ENCODE measurements around the gene TRIM17. TPM values are rescaled to one million over a fixed set of nuclear protein-coding genes. Genes with fewer than 3 reads are reported as not detected.

The TRIM17 gene
- total and polyA plus RNA-seq, 9 of the 15 experiments (the other 6 are each of a cell fraction or from before 2014, with no cell fraction given): not detected

DNA sequence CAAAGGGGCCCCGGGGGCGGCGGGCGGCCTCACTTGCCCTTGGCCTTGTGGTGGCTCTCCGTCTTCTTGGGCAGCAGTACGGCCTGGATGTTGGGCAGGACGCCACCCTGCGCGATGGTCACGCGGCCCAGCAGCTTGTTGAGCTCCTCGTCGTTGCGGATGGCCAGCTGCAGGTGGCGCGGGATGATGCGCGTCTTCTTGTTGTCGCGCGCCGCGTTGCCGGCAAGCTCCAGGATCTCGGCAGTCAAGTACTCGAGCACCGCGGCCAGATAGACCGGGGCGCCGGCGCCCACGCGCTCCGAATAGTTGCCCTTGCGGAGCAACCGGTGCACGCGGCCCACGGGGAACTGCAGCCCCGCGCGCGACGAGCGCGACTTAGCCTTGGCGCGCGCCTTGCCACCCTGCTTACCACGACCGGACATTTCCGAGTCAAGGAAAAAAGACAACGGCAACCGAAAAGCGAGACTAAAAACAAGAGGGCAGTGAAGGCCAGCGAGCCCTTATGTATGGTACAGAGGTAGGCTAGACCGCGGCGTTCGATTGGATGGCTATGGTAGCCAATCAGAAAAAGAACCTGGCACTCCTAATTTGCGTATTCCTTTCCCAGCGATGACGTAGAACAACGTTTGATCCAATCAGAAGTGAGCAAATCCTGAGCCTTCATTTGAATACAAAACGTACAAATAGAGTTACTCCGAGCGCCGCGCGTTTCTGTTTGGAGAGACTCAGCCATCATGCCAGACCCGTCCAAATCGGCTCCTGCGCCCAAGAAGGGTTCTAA is 40.9 kb upstream of the TRIM17 start (continued):
- TF ChIP-seq, protein P1, sequence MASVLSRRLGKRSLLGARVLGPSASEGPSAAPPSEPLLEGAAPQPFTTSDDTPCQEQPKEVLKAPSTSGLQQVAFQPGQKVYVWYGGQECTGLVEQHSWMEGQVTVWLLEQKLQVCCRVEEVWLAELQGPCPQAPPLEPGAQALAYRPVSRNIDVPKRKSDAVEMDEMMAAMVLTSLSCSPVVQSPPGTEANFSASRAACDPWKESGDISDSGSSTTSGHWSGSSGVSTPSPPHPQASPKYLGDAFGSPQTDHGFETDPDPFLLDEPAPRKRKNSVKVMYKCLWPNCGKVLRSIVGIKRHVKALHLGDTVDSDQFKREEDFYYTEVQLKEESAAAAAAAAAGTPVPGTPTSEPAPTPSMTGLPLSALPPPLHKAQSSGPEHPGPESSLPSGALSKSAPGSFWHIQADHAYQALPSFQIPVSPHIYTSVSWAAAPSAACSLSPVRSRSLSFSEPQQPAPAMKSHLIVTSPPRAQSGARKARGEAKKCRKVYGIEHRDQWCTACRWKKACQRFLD (CRISPR knock-in tag; IDR thresholded peaks at IDR 0.05): peak; percentile 96
- TF ChIP-seq KAT8 (IDR thresholded peaks at IDR 0.05; ENCODE audit: low read depth): no peak
- peak; percentile 26 for TF ChIP-seq RBM39 (optimal IDR thresholded peaks at IDR 0.05; ENCODE audit: low read depth, low read length)
- no peak for TF ChIP-seq ZNF764 (CRISPR knock-in tag; IDR thresholded peaks at IDR 0.05; ENCODE audit: low read depth)
- TF ChIP-seq SMARCB1 (IDR thresholded peaks at IDR 0.05; ENCODE audit: insufficient read length, low read depth): no peak
- TF ChIP-seq BCOR (IDR thresholded peaks at IDR 0.05): peak; percentile 63; the same call in 1 of the 2 replicates
- no peak for TF ChIP-seq RFX7 (CRISPR knock-in tag; IDR thresholded peaks at IDR 0.05)
- TF ChIP-seq, protein P2, sequence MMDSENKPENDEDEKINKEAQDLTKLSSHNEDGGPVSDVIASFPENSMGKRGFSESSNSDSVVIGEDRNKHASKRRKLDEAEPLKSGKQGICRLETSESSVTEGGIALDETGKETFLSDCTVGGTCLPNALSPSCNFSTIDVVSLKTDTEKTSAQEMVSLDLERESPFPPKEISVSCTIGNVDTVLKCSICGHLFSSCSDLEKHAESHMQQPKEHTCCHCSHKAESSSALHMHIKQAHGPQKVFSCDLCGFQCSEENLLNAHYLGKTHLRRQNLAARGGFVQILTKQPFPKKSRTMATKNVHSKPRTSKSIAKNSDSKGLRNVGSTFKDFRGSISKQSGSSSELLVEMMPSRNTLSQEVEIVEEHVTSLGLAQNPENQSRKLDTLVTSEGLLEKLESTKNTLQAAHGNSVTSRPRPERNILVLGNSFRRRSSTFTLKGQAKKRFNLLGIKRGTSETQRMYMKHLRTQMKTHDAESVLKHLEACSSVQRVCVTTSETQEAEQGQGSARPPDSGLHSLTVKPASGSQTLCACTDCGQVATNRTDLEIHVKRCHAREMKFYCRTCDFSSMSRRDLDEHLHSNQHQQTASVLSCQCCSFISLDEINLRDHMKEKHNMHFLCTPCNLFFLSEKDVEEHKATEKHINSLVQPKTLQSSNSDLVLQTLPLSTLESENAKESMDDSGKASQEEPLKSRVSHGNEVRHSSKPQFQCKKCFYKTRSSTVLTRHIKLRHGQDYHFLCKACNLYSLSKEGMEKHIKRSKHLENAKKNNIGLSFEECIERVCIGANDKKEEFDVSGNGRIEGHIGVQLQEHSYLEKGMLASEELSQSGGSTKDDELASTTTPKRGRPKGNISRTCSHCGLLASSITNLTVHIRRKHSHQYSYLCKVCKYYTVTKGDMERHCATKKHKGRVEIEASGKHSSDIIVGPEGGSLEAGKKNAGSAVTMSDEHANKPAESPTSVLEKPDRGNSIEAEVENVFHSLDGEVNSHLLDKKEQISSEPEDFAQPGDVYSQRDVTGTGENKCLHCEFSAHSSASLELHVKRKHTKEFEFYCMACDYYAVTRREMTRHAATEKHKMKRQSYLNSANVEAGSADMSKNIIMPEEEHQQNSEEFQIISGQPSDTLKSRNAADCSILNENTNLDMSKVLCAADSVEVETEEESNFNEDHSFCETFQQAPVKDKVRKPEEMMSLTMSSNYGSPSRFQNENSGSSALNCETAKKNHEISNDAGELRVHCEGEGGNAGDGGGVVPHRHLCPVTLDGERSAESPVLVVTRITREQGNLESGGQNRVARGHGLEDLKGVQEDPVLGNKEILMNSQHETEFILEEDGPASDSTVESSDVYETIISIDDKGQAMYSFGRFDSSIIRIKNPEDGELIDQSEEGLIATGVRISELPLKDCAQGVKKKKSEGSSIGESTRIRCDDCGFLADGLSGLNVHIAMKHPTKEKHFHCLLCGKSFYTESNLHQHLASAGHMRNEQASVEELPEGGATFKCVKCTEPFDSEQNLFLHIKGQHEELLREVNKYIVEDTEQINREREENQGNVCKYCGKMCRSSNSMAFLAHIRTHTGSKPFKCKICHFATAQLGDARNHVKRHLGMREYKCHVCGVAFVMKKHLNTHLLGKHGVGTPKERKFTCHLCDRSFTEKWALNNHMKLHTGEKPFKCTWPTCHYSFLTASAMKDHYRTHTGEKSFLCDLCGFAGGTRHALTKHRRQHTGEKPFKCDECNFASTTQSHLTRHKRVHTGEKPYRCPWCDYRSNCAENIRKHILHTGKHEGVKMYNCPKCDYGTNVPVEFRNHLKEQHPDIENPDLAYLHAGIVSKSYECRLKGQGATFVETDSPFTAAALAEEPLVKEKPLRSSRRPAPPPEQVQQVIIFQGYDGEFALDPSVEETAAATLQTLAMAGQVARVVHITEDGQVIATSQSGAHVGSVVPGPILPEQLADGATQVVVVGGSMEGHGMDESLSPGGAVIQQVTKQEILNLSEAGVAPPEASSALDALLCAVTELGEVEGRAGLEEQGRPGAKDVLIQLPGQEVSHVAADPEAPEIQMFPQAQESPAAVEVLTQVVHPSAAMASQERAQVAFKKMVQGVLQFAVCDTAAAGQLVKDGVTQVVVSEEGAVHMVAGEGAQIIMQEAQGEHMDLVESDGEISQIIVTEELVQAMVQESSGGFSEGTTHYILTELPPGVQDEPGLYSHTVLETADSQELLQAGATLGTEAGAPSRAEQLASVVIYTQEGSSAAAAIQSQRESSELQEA (IDR thresholded peaks at IDR 0.05; ENCODE audit: low read depth): peak; percentile 79
- no peak for TF ChIP-seq KLF6 (CRISPR knock-in tag; IDR thresholded peaks at IDR 0.05; ENCODE audit: borderline replicate concordance)
- peak; percentile 91 for TF ChIP-seq GATAD2A (IDR thresholded peaks at IDR 0.05)
- TF ChIP-seq, protein P3, sequence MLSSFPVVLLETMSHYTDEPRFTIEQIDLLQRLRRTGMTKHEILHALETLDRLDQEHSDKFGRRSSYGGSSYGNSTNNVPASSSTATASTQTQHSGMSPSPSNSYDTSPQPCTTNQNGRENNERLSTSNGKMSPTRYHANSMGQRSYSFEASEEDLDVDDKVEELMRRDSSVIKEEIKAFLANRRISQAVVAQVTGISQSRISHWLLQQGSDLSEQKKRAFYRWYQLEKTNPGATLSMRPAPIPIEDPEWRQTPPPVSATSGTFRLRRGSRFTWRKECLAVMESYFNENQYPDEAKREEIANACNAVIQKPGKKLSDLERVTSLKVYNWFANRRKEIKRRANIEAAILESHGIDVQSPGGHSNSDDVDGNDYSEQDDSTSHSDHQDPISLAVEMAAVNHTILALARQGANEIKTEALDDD (IDR thresholded peaks at IDR 0.05): no peak
- TF ChIP-seq KLF10 (CRISPR knock-in tag; IDR thresholded peaks at IDR 0.05): no peak
- TF ChIP-seq ZNF384 (IDR thresholded peaks at IDR 0.05; ENCODE audit: low read depth, low read length): peak; percentile 11; the same call in 1 of the 2 replicates
- TF ChIP-seq ZNF507 (tag; conservative IDR thresholded peaks at IDR 0.05): no peak
- TF ChIP-seq, protein P4, sequence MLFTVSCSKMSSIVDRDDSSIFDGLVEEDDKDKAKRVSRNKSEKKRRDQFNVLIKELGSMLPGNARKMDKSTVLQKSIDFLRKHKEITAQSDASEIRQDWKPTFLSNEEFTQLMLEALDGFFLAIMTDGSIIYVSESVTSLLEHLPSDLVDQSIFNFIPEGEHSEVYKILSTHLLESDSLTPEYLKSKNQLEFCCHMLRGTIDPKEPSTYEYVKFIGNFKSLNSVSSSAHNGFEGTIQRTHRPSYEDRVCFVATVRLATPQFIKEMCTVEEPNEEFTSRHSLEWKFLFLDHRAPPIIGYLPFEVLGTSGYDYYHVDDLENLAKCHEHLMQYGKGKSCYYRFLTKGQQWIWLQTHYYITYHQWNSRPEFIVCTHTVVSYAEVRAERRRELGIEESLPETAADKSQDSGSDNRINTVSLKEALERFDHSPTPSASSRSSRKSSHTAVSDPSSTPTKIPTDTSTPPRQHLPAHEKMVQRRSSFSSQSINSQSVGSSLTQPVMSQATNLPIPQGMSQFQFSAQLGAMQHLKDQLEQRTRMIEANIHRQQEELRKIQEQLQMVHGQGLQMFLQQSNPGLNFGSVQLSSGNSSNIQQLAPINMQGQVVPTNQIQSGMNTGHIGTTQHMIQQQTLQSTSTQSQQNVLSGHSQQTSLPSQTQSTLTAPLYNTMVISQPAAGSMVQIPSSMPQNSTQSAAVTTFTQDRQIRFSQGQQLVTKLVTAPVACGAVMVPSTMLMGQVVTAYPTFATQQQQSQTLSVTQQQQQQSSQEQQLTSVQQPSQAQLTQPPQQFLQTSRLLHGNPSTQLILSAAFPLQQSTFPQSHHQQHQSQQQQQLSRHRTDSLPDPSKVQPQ (CRISPR knock-in tag; IDR thresholded peaks at IDR 0.05; ENCODE audit: borderline replicate concordance): 0 out of 2 replicates have a peak, but pooled peaks have one; percentile 23

All from K562 (cell line).